22Rv1 (cell line): Measurements from ENCODE around the gene PNMA1.

Source experiments
- H3K27ac ChIP-seq: fragments of 450-650 bp; 2 replicates; pipeline ENCODE4 v1.5.1; 2017
- CTCF ChIP-seq: fragments of 450-650 bp; IDR thresholded peaks from 2 replicates; pipeline ENCODE4 v1.5.1; 2017; ENCODE audit warnings: mild to moderate bottlenecking
- ZFX ChIP-seq: fragments of 450-650 bp; IDR thresholded peaks from 2 replicates; pipeline ENCODE4 v1.6.1; 2017; ENCODE audit warnings: antibody characterized with exemption, borderline replicate concordance

The PNMA1 gene

GRCh38 chr14:73753124-73753886 lies 39.1 kb upstream of the PNMA1 start:
- H3K27ac ChIP-seq, result peak overlapping the region; percentile 98
- TF ChIP-seq CTCF (no peak), ZFX (no peak)

- H3K27ac ChIP-seq, result peak overlapping the region; percentile 98
- TF ChIP-seq ZFX, result no peak
- peak; percentile 28; the same call in 1 of the 2 replicates for TF ChIP-seq CTCF
These were observed 38.3 kb upstream of the PNMA1 start for GRCh38 chr14:73752297-73752992.

GRCh38 chr14:73751157-73751691 lies 37.0 kb upstream of the PNMA1 start:
- no peak for TF ChIP-seq CTCF
- TF ChIP-seq ZFX, result no peak
- no peak overlapping the region for H3K27ac ChIP-seq

GRCh38 chr14:73750531-73750901 lies 36.3 kb upstream of the PNMA1 start:
- TF ChIP-seq ZFX, result no peak
- no peak for TF ChIP-seq CTCF
- H3K27ac ChIP-seq, result no peak overlapping the region

- H3K27ac ChIP-seq, result no peak overlapping the region
These were observed 35.7 kb upstream of the PNMA1 start for GRCh38 chr14:73749706-73750530.

GRCh38 chr14:73748858-73749357 lies 34.7 kb upstream of the PNMA1 start:
- H3K27ac ChIP-seq, result no peak overlapping the region
- no peak for TF ChIP-seq CTCF
- TF ChIP-seq ZFX, result no peak

More at GRCh38 chr14:73749706-73750530, 35.7 kb upstream of the PNMA1 start:
- TF ChIP-seq CTCF (no peak), ZFX (no peak)
